IMR-90 (cell line): ENCODE data around the gene TCEAL4. TPM values are rescaled to one million over a fixed set of nuclear protein-coding genes. Genes with fewer than 3 reads are reported as not detected.

Source experiments
- ATAC-seq: fragments of 200-7000 bp; cut with Tn5 transposase; 2 replicates; pipeline ENCODE4 v1.9.1; 2020; ENCODE audit warnings: low read depth, mild to moderate bottlenecking, moderate library complexity
- BruUV-seq: library from RNA; stranded (reverse); fragments of 400-500 nt; replicated peaks from 2 replicates; lab custom pipeline; 2021; lab: Mats Ljungman, UMichigan
- CTCF ChIA-PET: fragments of 300-600 bp; formaldehyde crosslinking; extraction: SDS; loops from one replicate; lab custom pipeline; 2021; ENCODE audit warnings: antibody characterized with exemption; lab: Yijun Ruan, JAX
- POLR2A ChIA-PET: fragments of 300-600 bp; sonication (Branson Sonifier 250); formaldehyde crosslinking; loops from one replicate; lab custom pipeline; 2022; ENCODE audit warnings: antibody characterized with exemption; ENCODE audit not compliant: unreplicated experiment; lab: Charles Lee
- DNase-seq: peaks from one replicate; pipeline ENCODE4 v3.0.0; 2013
- H2AFZ ChIP-seq: replicated peaks from 2 replicates; pipeline ENCODE3; 2013; ENCODE audit warnings: low read length, mild to moderate bottlenecking; ENCODE audit not compliant: poor library complexity
- H2AK5ac ChIP-seq: 2 replicates; pipeline ENCODE4 v1.6.1; 2013; ENCODE audit warnings: low read depth, low read length, inconsistent platforms
- H2AK9ac ChIP-seq: replicated peaks from 2 replicates; pipeline ENCODE3; 2013; ENCODE audit warnings: mild to moderate bottlenecking, low read depth, low read length, moderate library complexity; ENCODE audit not compliant: poor library complexity
- H2BK120ac ChIP-seq: 2 replicates; pipeline ENCODE4 v1.6.1; 2013; ENCODE audit warnings: low read depth, low read length, inconsistent platforms
- H2BK15ac ChIP-seq: 3 replicates; pipeline ENCODE4 v1.6.1; 2013; ENCODE audit warnings: low read depth, low read length, inconsistent platforms
- H2BK20ac ChIP-seq: 2 replicates; pipeline ENCODE4 v1.6.1; 2013; ENCODE audit warnings: low read depth, mild to moderate bottlenecking, inconsistent platforms, low read length, moderate library complexity
- H2BK5ac ChIP-seq: 2 replicates; pipeline ENCODE4 v1.6.1; 2013; ENCODE audit warnings: mild to moderate bottlenecking, low read depth, low read length, inconsistent platforms; ENCODE audit not compliant: poor library complexity, severe bottlenecking
- H3K14ac ChIP-seq: replicated peaks from 2 replicates; pipeline ENCODE4 v1.6.1; 2013; ENCODE audit warnings: low read depth, low read length, inconsistent platforms
- H3K18ac ChIP-seq: 2 replicates; pipeline ENCODE4 v1.6.1; 2013; ENCODE audit warnings: low read depth, low read length, control low read depth
- H3K23ac ChIP-seq: 2 replicates; pipeline ENCODE4 v1.6.1; 2013; ENCODE audit warnings: low read depth, low read length, inconsistent platforms
- H3K27ac ChIP-seq: 2 replicates; pipeline ENCODE4 v1.5.1; 2013; ENCODE audit warnings: mild to moderate bottlenecking, control low read depth, low read length; ENCODE audit not compliant: insufficient read depth
- H3K27me3 ChIP-seq: 2 replicates; pipeline ENCODE4 v1.6.1; 2013; ENCODE audit warnings: low read length; ENCODE audit not compliant: control insufficient read depth, insufficient read depth
- H3K36me3 ChIP-seq: 2 replicates; pipeline ENCODE4 v1.6.1; 2013; ENCODE audit warnings: low read length, mixed read lengths; ENCODE audit not compliant: control insufficient read depth, insufficient read depth
- H3K4ac ChIP-seq: 2 replicates; pipeline ENCODE4 v1.6.1; 2013; ENCODE audit warnings: low read depth, low read length, inconsistent platforms
- H3K4me1 ChIP-seq: 2 replicates; pipeline ENCODE4 v1.6.1; 2013; ENCODE audit warnings: low read length, mixed read lengths; ENCODE audit not compliant: control insufficient read depth, insufficient read depth
- H3K4me2 ChIP-seq: 2 replicates; pipeline ENCODE4 v1.6.1; 2013; ENCODE audit warnings: low read depth, mild to moderate bottlenecking, control low read depth, low read length, moderate library complexity
- H3K4me3 ChIP-seq: 2 replicates; pipeline ENCODE4 v1.5.1; 2013; ENCODE audit warnings: low read depth, mild to moderate bottlenecking, control low read depth, low read length, moderate library complexity; ENCODE audit not compliant: insufficient read depth
- H3K56ac ChIP-seq: 2 replicates; pipeline ENCODE4 v1.6.1; 2013; ENCODE audit warnings: low read length, inconsistent platforms; ENCODE audit not compliant: insufficient read depth; ENCODE audit errors: extremely low read depth
- H3K79me1 ChIP-seq, 2 experiments: 2 replicates each; pipeline ENCODE4 v1.6.1; 2013; ENCODE audit warnings: low read length in 2 of 2, inconsistent platforms in 1 of 2, low read depth in 1 of 2
- H3K9ac ChIP-seq: 2 replicates; pipeline ENCODE4 v1.6.1; 2013; ENCODE audit warnings: low read depth, low read length, control low read depth
- H3K9me1 ChIP-seq: 2 replicates; pipeline ENCODE4 v1.6.1; 2013; ENCODE audit warnings: low read length, inconsistent platforms; ENCODE audit not compliant: insufficient read depth
- H3K9me3 ChIP-seq: 2 replicates; pipeline ENCODE4 v1.6.1; 2013; ENCODE audit warnings: low read length; ENCODE audit not compliant: control insufficient read depth, insufficient read depth
- H4K20me1 ChIP-seq: 2 replicates; pipeline ENCODE4 v1.6.1; 2013; ENCODE audit warnings: low read length, inconsistent platforms; ENCODE audit not compliant: insufficient read depth
- H4K5ac ChIP-seq: 2 replicates; pipeline ENCODE4 v1.6.1; 2013; ENCODE audit warnings: mild to moderate bottlenecking, low read depth, low read length, control low read depth
- H4K8ac ChIP-seq, 2 experiments: 2 replicates each; pipeline ENCODE4 v1.6.1; 2013; ENCODE audit warnings: low read depth in 2 of 2, low read length in 2 of 2, control low read depth in 1 of 2, inconsistent platforms in 1 of 2
- H4K91ac ChIP-seq: 2 replicates; pipeline ENCODE4 v1.6.1; 2013; ENCODE audit warnings: low read depth, low read length, inconsistent platforms; ENCODE audit not compliant: insufficient read depth
- BHLHE40 ChIP-seq: fragments of 150-350 bp; IDR thresholded peaks from 2 replicates; pipeline ENCODE4 v1.6.1; 2016; ENCODE audit warnings: mild to moderate bottlenecking, low read depth, low read length
- dilution Hi-C: fragments of 300-500 bp; cut with HindIII; formaldehyde crosslinking; loops from one replicate; pipeline ENCODE4 v1.14.3; 2018; ENCODE audit warnings: low sequenced_read_pairs; ENCODE audit not compliant: unreplicated experiment
- in situ Hi-C: fragments of 300-500 bp; cut with MboI; formaldehyde crosslinking; loops from 3 replicates; pipeline ENCODE4 v1.14.3; 2019; ENCODE audit warnings: low sequenced_read_pairs, inconsistent platforms, mixed read lengths
- intact Hi-C: fragments of 100-400 bp; cut with micrococcal nuclease; formaldehyde crosslinking; loops from 2 replicates; pipeline ENCODE4 v1.10.0; 2022
- polyA plus RNA-seq, 3 experiments: library from polyadenylated mRNA; depleted of rRNA; stranded (reverse); fragments of >200 nt; gene quantifications; 2 replicates each; pipeline ENCODE4 v1.2.3, GENCODE V29; 2012; ENCODE audit warnings: low replicate concordance in 1 of 3
- total RNA-seq: library from RNA; depleted of rRNA; stranded (reverse); fragments of >200 nt; gene quantifications from 2 replicates; pipeline ENCODE4 v1.2.3, GENCODE V29; 2012
- TF ChIP-seq, protein P1 (sequence below): conservative IDR thresholded peaks from 2 replicates; pipeline ENCODE4 v1.5.1; 2012; ENCODE audit warnings: mild to moderate bottlenecking, low read depth, low read length, improper control_type of control experiment

TCEAL4 gene
- total and polyA plus RNA-seq, 2 of the 4 experiments (the other 2 are of a cell fraction): 11.1 to 31.9 TPM

DNA sequence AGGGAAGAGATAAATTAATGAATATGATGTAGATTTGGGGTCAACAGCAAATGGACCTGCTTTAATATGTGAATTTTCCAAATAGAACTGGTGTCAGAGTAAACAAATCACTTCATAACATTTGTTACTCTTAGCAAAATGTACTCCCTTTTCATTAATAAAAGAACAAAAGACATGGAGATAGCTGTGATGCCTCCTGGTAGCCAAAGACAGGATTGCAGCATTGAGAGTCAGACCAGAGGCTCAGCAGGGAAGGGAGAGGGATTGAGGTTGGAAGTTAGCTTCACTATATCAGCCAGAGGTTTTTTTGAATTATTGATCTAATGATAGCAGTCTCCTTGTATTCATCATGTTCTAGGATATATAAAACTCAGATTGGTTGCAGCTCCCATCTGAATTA lies 48.6 kb upstream of the TCEAL4 start:
- H3K27me3 ChIP-seq: peaks cover 2% of the 10 kb centered on the region; the same call in 1 of the 2 replicates
- no peak overlapping the region for H3K18ac ChIP-seq
- H3K9me3 ChIP-seq: no peaks in the 10 kb centered on the region
- no peaks in the 10 kb centered on the region for H3K79me1 ChIP-seq
- H2AK5ac ChIP-seq: no peak overlapping the region
- H4K5ac ChIP-seq: no peak overlapping the region
- no peak overlapping the region for H3K14ac ChIP-seq
- H3K4me2 ChIP-seq: no peak overlapping the region
- BruUV-seq: no TSS peak
- no peak for TF ChIP-seq BHLHE40
- TF ChIP-seq, protein P1, sequence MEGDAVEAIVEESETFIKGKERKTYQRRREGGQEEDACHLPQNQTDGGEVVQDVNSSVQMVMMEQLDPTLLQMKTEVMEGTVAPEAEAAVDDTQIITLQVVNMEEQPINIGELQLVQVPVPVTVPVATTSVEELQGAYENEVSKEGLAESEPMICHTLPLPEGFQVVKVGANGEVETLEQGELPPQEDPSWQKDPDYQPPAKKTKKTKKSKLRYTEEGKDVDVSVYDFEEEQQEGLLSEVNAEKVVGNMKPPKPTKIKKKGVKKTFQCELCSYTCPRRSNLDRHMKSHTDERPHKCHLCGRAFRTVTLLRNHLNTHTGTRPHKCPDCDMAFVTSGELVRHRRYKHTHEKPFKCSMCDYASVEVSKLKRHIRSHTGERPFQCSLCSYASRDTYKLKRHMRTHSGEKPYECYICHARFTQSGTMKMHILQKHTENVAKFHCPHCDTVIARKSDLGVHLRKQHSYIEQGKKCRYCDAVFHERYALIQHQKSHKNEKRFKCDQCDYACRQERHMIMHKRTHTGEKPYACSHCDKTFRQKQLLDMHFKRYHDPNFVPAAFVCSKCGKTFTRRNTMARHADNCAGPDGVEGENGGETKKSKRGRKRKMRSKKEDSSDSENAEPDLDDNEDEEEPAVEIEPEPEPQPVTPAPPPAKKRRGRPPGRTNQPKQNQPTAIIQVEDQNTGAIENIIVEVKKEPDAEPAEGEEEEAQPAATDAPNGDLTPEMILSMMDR: 0 out of 2 replicates have a peak, but pooled peaks have one; percentile 4
- H2BK20ac ChIP-seq: no peak overlapping the region
- in situ Hi-C loops: loop anchor here (5.0 to 25.0 kb wide), 3 partner anchors 138 to 601 kb away; no protein-coding TSS in a partner anchor
- H2BK120ac ChIP-seq: no peak overlapping the region
- intact Hi-C loops: loop anchor here (5.0 kb wide), 1 partner anchor 96 kb away; no protein-coding TSS in a partner anchor
- no peak overlapping the region for H4K8ac ChIP-seq
- no peaks in the 10 kb centered on the region for H3K36me3 ChIP-seq
- ChIA-PET POLR2A (no interaction called here), CTCF (interaction anchor here (1.2 kb wide), 1 partner anchor 14 kb away, joined by 3 read pairs; no protein-coding TSS in a partner anchor)
- H3K27ac ChIP-seq: no peak overlapping the region
- no peak overlapping the region for H3K4ac ChIP-seq
- H3K4me1 ChIP-seq: peaks cover 2% of the 10 kb centered on the region
- dilution Hi-C loops: no loop called here
- H2BK5ac ChIP-seq: no peak overlapping the region
- no peaks in the 10 kb centered on the region for H3K9me1 ChIP-seq
- H2BK15ac ChIP-seq: no peak overlapping the region
- no peak overlapping the region for H3K4me3 ChIP-seq
- H4K20me1 ChIP-seq: no peaks in the 10 kb centered on the region
- H2AK9ac ChIP-seq: no peak overlapping the region
- ATAC-seq (no peak), DNase-seq (no peak)
- no peak overlapping the region for H3K9ac ChIP-seq
- H4K91ac ChIP-seq: no peak overlapping the region
- H2AFZ ChIP-seq: no peak overlapping the region
- no peak overlapping the region for H3K56ac ChIP-seq
- H3K23ac ChIP-seq: no peak overlapping the region
